GM23338 (cell line): ENCODE data around the gene LRP1B. TPM values are rescaled to one million over a fixed set of nuclear protein-coding genes. Genes with fewer than 3 reads are reported as not detected.

Experiments used
- ATAC-seq: fragments of 200-7000 bp; cut with Tn5 transposase; 3 replicates; pipeline ENCODE4 v1.9.1; 2020
- DNase-seq: peaks from one replicate; pipeline ENCODE4 v3.0.0-alpha.2; 2015; ENCODE audit warnings: low spot score
- H2AFZ ChIP-seq: fragments of 200-600 bp; sonication (generic); 2 replicates; pipeline ENCODE4 v1.8.0; 2016; ENCODE audit warnings: antibody characterized with exemption, mild to moderate bottlenecking, moderate library complexity
- H3F3A ChIP-seq: fragments of 200-600 bp; sonication (generic); replicated peaks from 2 replicates; pipeline ENCODE4 v1.8.0; 2017; ENCODE audit warnings: antibody characterized with exemption, mixed run types, low read depth
- H3K27ac ChIP-seq: fragments of 200-600 bp; sonication (generic); 2 replicates; pipeline ENCODE4 v1.6.1; 2016; ENCODE audit warnings: low read depth
- H3K27me3 ChIP-seq: fragments of 200-600 bp; sonication (generic); 2 replicates; pipeline ENCODE4 v1.8.0; 2016; ENCODE audit warnings: mild to moderate bottlenecking, mixed run types, moderate library complexity; ENCODE audit not compliant: insufficient read depth
- H3K36me3 ChIP-seq: fragments of 200-600 bp; sonication (generic); 2 replicates; pipeline ENCODE4 v1.8.0; 2016; ENCODE audit warnings: mild to moderate bottlenecking; ENCODE audit not compliant: insufficient read depth
- H3K4me1 ChIP-seq: fragments of 200-600 bp; sonication (generic); 2 replicates; pipeline ENCODE4 v1.8.0; 2016; ENCODE audit warnings: mild to moderate bottlenecking, moderate library complexity; ENCODE audit not compliant: insufficient read depth
- H3K4me2 ChIP-seq: fragments of 200-600 bp; sonication (generic); 2 replicates; pipeline ENCODE4 v1.7.1; 2017; ENCODE audit warnings: mixed run types
- H3K4me3 ChIP-seq: fragments of 200-600 bp; sonication (generic); 2 replicates; pipeline ENCODE4 v1.6.1; 2016; ENCODE audit warnings: mixed run types
- H3K79me2 ChIP-seq: fragments of 200-600 bp; sonication (generic); replicated peaks from 2 replicates; pipeline ENCODE4 v1.8.0; 2017; ENCODE audit warnings: mild to moderate bottlenecking; ENCODE audit not compliant: insufficient read depth
- H3K9me2 ChIP-seq: fragments of 200-600 bp; sonication (generic); 2 replicates; pipeline ENCODE4 v1.8.0; 2017; ENCODE audit not compliant: insufficient read depth
- H4K20me1 ChIP-seq: fragments of 200-600 bp; sonication (generic); replicated peaks from 2 replicates; pipeline ENCODE4 v1.8.0; 2017; ENCODE audit warnings: mild to moderate bottlenecking; ENCODE audit not compliant: insufficient read depth
- H3K27ac Mint-ChIP-seq: 2 replicates; pipeline ENCODE4 v1.8.0; 2020; ENCODE audit warnings: inconsistent platforms, mild to moderate bottlenecking, moderate library complexity, mixed read lengths
- H3K27me3 Mint-ChIP-seq: 3 replicates; pipeline ENCODE4 v1.8.0; 2022; ENCODE audit warnings: low read depth, mild to moderate bottlenecking, moderate library complexity, mixed read lengths, inconsistent platforms; ENCODE audit not compliant: insufficient read depth, poor library complexity
- H3K36me3 Mint-ChIP-seq: 3 replicates; pipeline ENCODE4 v1.8.0; 2021; ENCODE audit warnings: low read depth, mild to moderate bottlenecking, inconsistent platforms, moderate library complexity, mixed read lengths
- H3K4me1 Mint-ChIP-seq: 3 replicates; pipeline ENCODE4 v1.8.0; 2020; ENCODE audit warnings: mild to moderate bottlenecking, inconsistent platforms, mixed read lengths
- H3K4me3 Mint-ChIP-seq: 3 replicates; pipeline ENCODE4 v1.8.0; 2021; ENCODE audit warnings: moderate library complexity, mild to moderate bottlenecking, inconsistent platforms, mixed read lengths
- H3K9me3 Mint-ChIP-seq: 3 replicates; pipeline ENCODE4 v1.8.0; 2020; ENCODE audit warnings: moderate library complexity, mild to moderate bottlenecking, inconsistent platforms, mixed read lengths
- CREB1 ChIP-seq: fragments of 250-450 bp; sonication (Bioruptor Pico); IDR thresholded peaks from 2 replicates; pipeline ENCODE4 v1.5.0; 2020; ENCODE audit warnings: low read depth, mild to moderate bottlenecking, moderate library complexity
- CTCF ChIP-seq, 2 experiments: fragments of 200-600 bp in 1 of 2; sonication (generic) in 1 of 2; conservative IDR thresholded peaks; 2 replicates each; pipeline versions ENCODE4 v1.5.1 to v1.6.1; 2016 to 2017; ENCODE audit warnings: antibody characterized with exemption in 2 of 2, low read depth in 2 of 2, mild to moderate bottlenecking in 2 of 2, moderate library complexity in 1 of 2
- EZH2 ChIP-seq: fragments of 200-600 bp; sonication (generic); IDR thresholded peaks from one replicate; pipeline ENCODE4 v1.8.0; 2017; ENCODE audit warnings: antibody characterized with exemption, mild to moderate bottlenecking, low read depth; ENCODE audit not compliant: unreplicated experiment
- EZH2phosphoT487 ChIP-seq: fragments of 200-600 bp; sonication (generic); IDR thresholded peaks from one replicate; pipeline ENCODE4 v1.8.1; 2018; ENCODE audit warnings: antibody characterized with exemption; ENCODE audit not compliant: unreplicated experiment
- JUNB ChIP-seq: IDR thresholded peaks from one replicate; pipeline ENCODE4 v1.6.1; 2016; ENCODE audit warnings: antibody characterized with exemption; ENCODE audit not compliant: unreplicated experiment
- NANOG ChIP-seq: IDR thresholded peaks from 2 replicates; pipeline ENCODE4 v1.6.1; 2016; ENCODE audit warnings: antibody characterized with exemption, borderline replicate concordance
- POLR2AphosphoS5 ChIP-seq: IDR thresholded peaks from 2 replicates; pipeline ENCODE4 v1.6.1; 2016; ENCODE audit warnings: antibody characterized with exemption, low read depth
- REST ChIP-seq: IDR thresholded peaks from one replicate; pipeline ENCODE4 v1.6.1; 2018; ENCODE audit warnings: antibody characterized with exemption; ENCODE audit not compliant: unreplicated experiment
- STAT1 ChIP-seq: IDR thresholded peaks from one replicate; pipeline ENCODE4 v1.6.1; 2016; ENCODE audit warnings: antibody characterized with exemption; ENCODE audit not compliant: unreplicated experiment
- ZNF331 ChIP-seq: fragments of 250-450 bp; sonication (Bioruptor Pico); IDR thresholded peaks from 2 replicates; pipeline ENCODE4 v1.5.0; 2020; ENCODE audit warnings: low read depth, mild to moderate bottlenecking, moderate library complexity
- ZNF462 ChIP-seq: fragments of 250-450 bp; sonication (Bioruptor Pico); IDR thresholded peaks from 2 replicates; pipeline ENCODE4 v1.5.0; 2020; ENCODE audit warnings: mild to moderate bottlenecking, moderate library complexity
- polyA plus RNA-seq: library from polyadenylated mRNA; unstranded; fragments of >200 nt; fragmentation: Nextera tagmentation; extraction: Ambion mirVana; gene quantifications from 2 replicates; pipeline ENCODE4 v1.2.1, GENCODE V29; 2016
- total RNA-seq: library from RNA; depleted of rRNA; stranded (reverse); fragments of >200 nt; shearing (Covaris generic); gene quantifications from 2 replicates; pipeline ENCODE4 v1.2.3, GENCODE V29; 2014

Gene LRP1B
- total and polyA plus RNA-seq, 2 experiments from 2014 or later, result 0.15 to 0.97 TPM

- no peak overlapping the region for H3K4me2 ChIP-seq
- H3K4me1 Mint-ChIP-seq, result peaks cover 11% of the 10 kb centered on the region; the same call in 2 of the 3 replicates
- no peaks in the 10 kb centered on the region for H3K27me3 ChIP-seq
- DNase-seq, result no peak
- H2AFZ ChIP-seq, result no peak overlapping the region
- H3K9me3 Mint-ChIP-seq, result no peaks in the 10 kb centered on the region
- no peaks in the 10 kb centered on the region for H4K20me1 ChIP-seq
- H3K36me3 ChIP-seq, result no peaks in the 10 kb centered on the region
- H3K27ac ChIP-seq, result no peak overlapping the region
- no peaks in the 10 kb centered on the region for H3K27me3 Mint-ChIP-seq
- H3K27ac Mint-ChIP-seq, result no peak overlapping the region
- no peaks in the 10 kb centered on the region for H3K79me2 ChIP-seq
- no peak for TF ChIP-seq ZNF462 (CRISPR knock-in tag)
- ATAC-seq, result no peak
- no peaks in the 10 kb centered on the region for H3F3A ChIP-seq
- H3K36me3 Mint-ChIP-seq, result no peaks in the 10 kb centered on the region
- H3K4me3 Mint-ChIP-seq, result no peak overlapping the region
- H3K4me1 ChIP-seq, result peaks cover 8% of the 10 kb centered on the region; the same call in 1 of the 2 replicates
- H3K4me3 ChIP-seq, result no peak overlapping the region
- H3K9me2 ChIP-seq, result no peaks in the 10 kb centered on the region
Observed at GRCh38 chr2:141704541-141704940, 426.3 kb downstream of the LRP1B start.

GRCh38 chr2:141703501-141703900, 427.3 kb downstream of the LRP1B start:
- Mint-ChIP-seq H3K36me3 (no peaks in the 10 kb centered on the region), H3K9me3 (no peaks in the 10 kb centered on the region), H3K4me3 (no peak overlapping the region), H3K27ac (no peak overlapping the region), H3K4me1 (peaks cover 11% of the 10 kb centered on the region; the same call in 2 of the 3 replicates), H3K27me3 (no peaks in the 10 kb centered on the region)
- no peak overlapping the region for H3K4me2 ChIP-seq
- DNase-seq, result no peak
- no peak overlapping the region for H2AFZ ChIP-seq
- no peak overlapping the region for H3K4me3 ChIP-seq
- H3K9me2 ChIP-seq, result no peaks in the 10 kb centered on the region
- H3K27me3 ChIP-seq, result no peaks in the 10 kb centered on the region
- H3K36me3 ChIP-seq, result no peaks in the 10 kb centered on the region
- no peak for ATAC-seq
- H3K79me2 ChIP-seq, result no peaks in the 10 kb centered on the region
- no peaks in the 10 kb centered on the region for H3F3A ChIP-seq
- H3K27ac ChIP-seq, result no peak overlapping the region
- H3K4me1 ChIP-seq, result peaks cover 8% of the 10 kb centered on the region; the same call in 1 of the 2 replicates
- no peaks in the 10 kb centered on the region for H4K20me1 ChIP-seq
- TF ChIP-seq ZNF331 (CRISPR knock-in tag), result no peak
- no peak for TF ChIP-seq REST
- TF ChIP-seq EZH2phosphoT487, result no peak
- TF ChIP-seq CTCF (conservative IDR thresholded peaks at IDR 0.05; ENCODE audit: low read depth in 2 of 2), result no peak
- TF ChIP-seq CREB1 (CRISPR knock-in tag), result no peak
- no peak for TF ChIP-seq NANOG
- no peak for TF ChIP-seq POLR2AphosphoS5
- TF ChIP-seq STAT1, result no peak
- TF ChIP-seq JUNB, result no peak
- TF ChIP-seq EZH2, result no peak
